GM19193 (cell line): ENCODE measurements around the gene CTNNA1.

Experiments
- POLR2A ChIP-seq: IDR thresholded peaks from 4 replicates; pipeline ENCODE4 v1.6.1; 2011; ENCODE audit not compliant: insufficient read depth, insufficient read length; ENCODE audit errors: extremely low read depth

CTNNA1 gene

GRCh38 chr5:138913773-138914172, 160.5 kb downstream of the CTNNA1 start:
- no peak for TF ChIP-seq POLR2A

GRCh38 chr5:138914338-138914737, 161.1 kb downstream of the CTNNA1 start:
- no peak for TF ChIP-seq POLR2A

GRCh38 chr5:138918686-138919085, 165.5 kb downstream of the CTNNA1 start:
- no peak for TF ChIP-seq POLR2A

GRCh38 chr5:138920181-138920580, 167.0 kb downstream of the CTNNA1 start:
- TF ChIP-seq POLR2A, result no peak

- TF ChIP-seq POLR2A, result no peak
These were observed 169.3 kb downstream of the CTNNA1 start for GRCh38 chr5:138922494-138922893.

GRCh38 chr5:138925090-138925635, 171.9 kb downstream of the CTNNA1 start:
- TF ChIP-seq POLR2A, result no peak

GRCh38 chr5:138926257-138926656, 173.0 kb downstream of the CTNNA1 start:
- TF ChIP-seq POLR2A, result no peak

GRCh38 chr5:138926688-138927448, 173.6 kb downstream of the CTNNA1 start:
- TF ChIP-seq POLR2A, result no peak

- TF ChIP-seq POLR2A, result no peak
These were observed 174.3 kb downstream of the CTNNA1 start for GRCh38 chr5:138927544-138927943.

GRCh38 chr5:138927979-138928378, 174.8 kb downstream of the CTNNA1 start:
- no peak for TF ChIP-seq POLR2A

GRCh38 chr5:138929571-138929955, 176.3 kb downstream of the CTNNA1 start:
- TF ChIP-seq POLR2A, result no peak

- TF ChIP-seq POLR2A, result no peak
These were observed 177.3 kb downstream of the CTNNA1 start for GRCh38 chr5:138930371-138931097.

GRCh38 chr5:138932171-138932810, 179.1 kb downstream of the CTNNA1 start:
- no peak for TF ChIP-seq POLR2A

GRCh38 chr5:138933522-138934290, 180.5 kb downstream of the CTNNA1 start:
- TF ChIP-seq POLR2A, result no peak

GRCh38 chr5:138934971-138935370, 181.7 kb downstream of the CTNNA1 start:
- TF ChIP-seq POLR2A, result no peak

- TF ChIP-seq POLR2A, result no peak
These were observed 182.2 kb downstream of the CTNNA1 start for GRCh38 chr5:138935466-138935865.
